Activated CD8-positive, alpha-beta memory T cell treated with anti-CD3 and anti-CD28 coated beads for 1 hour (primary cell): Measurements from ENCODE around the gene OTOP1.
"Not testable (repeated sequence)": the region's sequence is repeated elsewhere in the genome, so short reads cannot be mapped to it uniquely, and the experiment has no call there.

ENCODE experiments used
- DNase-seq, 2 donors: peaks; one replicate each; pipeline ENCODE4 v3.0.0-alpha.2; 2020; ENCODE audit warnings: low read depth in 1 of 2; ENCODE audit errors: extremely low read depth in 1 of 2

OTOP1 gene

DNA sequence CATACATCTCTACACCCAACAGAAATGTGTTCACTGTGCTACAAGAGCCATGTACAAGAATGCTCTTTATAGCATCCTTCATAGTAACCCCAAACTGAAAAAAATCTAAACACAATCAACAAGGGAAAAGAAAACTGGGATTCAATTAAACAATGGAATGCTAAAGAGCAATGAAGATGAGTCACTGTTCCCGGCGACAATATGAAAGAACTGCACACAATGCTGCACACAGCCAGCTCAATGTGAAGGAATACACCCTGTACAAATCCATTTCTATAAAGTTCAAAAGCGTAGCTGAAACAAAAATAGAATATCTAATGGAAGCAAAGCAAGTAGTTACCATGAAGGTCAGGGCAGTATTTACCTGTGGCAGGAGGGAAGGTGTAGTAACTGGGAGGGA is 12.8 kb upstream of the OTOP1 start:
- DNase-seq = not testable (repeated sequence)

DNA sequence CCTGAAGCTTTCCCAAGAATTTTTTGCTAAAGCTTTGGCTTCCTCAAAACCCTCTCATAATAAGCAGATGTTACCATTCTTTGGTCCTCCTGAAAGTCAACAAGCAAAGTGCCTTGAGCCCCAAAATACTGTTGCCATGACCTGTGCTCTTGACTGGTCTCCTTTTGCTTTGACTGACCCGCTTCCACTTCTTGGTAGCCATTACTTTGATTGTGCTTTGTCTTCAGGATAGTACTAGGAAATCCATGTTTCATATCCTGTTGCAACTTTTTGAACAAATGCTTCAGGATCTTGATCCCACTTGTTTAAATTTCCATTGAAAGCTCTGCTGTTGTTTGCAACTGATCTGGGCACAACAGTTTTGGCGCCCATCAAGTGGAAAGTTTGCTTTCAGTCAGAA is 6.9 kb upstream of the OTOP1 start:
- DNase-seq = no peak

DNA sequence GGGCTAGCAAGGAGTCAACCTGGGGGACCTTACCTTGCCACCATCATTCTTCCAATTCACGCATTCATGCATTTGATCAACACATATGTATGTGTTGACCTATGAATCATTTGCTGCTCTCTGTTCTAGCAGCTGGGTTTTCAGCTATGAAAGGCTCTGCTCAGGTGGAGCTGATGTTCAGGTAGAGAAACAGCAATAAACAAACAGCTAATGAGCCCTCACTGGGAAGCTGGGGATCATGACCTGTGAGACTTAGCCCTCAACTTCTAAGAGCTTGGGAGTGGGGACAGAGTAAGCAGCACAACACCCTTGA is 1.6 kb upstream of the OTOP1 start:
- no peak for DNase-seq

- DNase-seq = no peak
These were observed 1.0 kb upstream of the OTOP1 start for GRCh38 chr4:4227510-4228355.

DNA sequence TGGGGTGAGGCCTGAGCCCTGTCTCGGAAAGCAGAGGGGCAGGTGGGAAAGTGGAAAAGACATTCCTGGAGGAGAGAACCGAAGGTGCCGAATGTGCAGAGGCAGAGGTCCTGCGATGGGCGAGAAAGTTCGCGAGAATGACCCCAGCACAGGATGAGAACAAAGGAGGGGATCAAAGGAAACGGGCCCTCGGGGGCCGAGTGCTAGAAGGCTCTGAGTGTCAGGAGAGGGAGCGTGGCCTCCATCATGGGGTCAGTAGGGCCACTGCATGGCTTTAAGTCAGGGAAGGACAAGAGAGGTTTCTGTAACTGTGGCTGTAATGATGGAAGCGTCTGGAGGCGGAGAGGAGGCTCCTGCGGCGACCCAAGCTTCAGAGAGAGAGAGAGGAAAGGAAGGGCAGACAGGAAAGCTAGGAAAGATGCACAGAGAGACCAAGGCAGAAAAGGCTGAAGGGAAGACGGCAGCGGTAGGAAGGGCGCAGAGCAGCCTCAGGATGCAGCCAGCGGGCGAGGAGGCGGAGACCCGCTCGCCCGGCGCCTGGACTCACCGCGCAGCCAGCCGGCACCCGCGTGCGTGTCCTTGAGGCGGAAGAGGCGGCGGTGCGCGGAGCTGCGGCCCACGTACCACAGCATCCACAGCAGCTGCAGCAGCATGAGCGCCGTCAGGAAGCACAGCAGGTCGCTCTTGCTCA is 669 bp downstream of the OTOP1 start:
- DNase-seq = no peak

DNA sequence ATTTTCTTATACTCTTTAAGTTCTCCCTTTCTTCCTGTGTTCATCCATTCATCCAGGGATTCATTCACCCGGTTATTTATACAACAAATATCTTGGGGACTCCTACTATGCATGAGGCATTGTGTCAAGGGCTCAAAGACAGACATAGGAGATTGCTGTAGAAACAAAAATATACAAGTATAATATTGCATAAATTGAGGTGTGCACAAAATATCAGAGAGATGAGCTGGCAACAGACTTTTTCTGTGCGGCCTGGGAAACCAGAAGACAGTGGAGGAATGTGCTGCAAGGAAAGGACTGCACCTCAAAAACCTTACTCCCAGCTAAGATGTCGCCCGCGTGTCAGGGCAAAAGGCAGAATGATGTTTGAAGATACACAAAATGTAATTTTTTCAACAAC is 9.6 kb downstream of the OTOP1 start:
- no peak for DNase-seq

- DNase-seq = no peak
These were observed 10.1 kb downstream of the OTOP1 start for GRCh38 chr4:4216648-4217047.

GRCh38 chr4:4213674-4214073 is 13.1 kb downstream of the OTOP1 start:
- DNase-seq = not testable (repeated sequence)

- no peak for DNase-seq
These were observed 20.5 kb downstream of the OTOP1 start for GRCh38 chr4:4206204-4206603.

GRCh38 chr4:4204401-4204745 is 22.4 kb downstream of the OTOP1 start:
- DNase-seq = no peak

DNA sequence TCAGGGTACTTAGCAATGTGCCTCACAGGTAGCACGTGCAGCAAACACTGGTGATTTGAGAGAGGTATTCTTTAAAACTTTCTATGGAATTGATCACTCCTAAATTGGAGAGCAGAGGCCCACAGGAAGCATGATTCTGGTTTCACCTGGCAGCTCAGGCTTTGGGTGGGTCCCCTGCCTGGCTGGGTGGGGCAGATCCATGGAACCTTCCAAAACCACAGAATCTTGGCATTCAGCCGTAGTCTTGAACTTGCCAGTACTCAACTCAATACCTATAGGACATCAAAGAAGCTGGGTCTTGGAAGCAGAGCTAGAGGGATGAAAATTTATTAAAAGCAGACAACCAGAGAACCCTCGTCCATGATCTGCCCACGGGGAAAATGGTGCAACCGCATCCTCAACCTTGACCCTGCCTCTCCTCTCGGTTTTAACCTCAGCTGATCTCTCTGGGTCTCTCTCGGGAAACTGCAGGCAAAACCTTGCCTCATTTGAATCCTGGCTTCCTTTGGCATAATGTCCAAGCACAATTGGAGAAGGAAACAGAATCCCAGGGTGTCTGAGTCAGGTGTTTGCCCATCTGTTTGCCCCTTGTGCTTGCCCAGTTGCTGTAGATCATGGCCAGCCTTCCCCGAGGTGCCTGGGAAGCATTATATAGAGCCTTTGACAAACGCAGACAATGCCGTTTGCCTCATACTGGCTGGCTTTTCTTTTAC is 22.9 kb downstream of the OTOP1 start:
- DNase-seq = no peak

GRCh38 chr4:4202510-4202909 is 24.2 kb downstream of the OTOP1 start:
- DNase-seq = no peak

DNA sequence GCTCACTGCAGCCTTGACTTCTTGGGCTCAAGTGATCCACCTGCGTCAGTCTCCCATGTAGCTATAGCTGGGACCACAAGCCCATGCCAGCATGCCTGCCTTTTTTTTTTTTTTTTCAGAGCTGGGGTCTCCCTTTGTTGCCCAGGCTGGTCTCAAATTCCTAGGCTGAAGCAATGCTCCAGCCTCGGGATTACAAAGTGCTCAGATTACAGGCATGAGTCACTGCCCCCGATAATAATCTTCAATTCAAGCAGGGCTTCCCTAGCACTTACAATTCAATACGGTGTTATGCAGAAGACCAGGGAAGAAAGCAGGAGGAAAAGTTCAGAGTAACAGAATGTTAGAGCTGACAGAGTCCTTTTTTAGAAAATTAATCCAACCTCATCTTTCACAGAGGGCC is 26.1 kb downstream of the OTOP1 start:
- DNase-seq = no peak

- DNase-seq = no peak
These were observed 31.4 kb downstream of the OTOP1 start for GRCh38 chr4:4195354-4195753.

DNA sequence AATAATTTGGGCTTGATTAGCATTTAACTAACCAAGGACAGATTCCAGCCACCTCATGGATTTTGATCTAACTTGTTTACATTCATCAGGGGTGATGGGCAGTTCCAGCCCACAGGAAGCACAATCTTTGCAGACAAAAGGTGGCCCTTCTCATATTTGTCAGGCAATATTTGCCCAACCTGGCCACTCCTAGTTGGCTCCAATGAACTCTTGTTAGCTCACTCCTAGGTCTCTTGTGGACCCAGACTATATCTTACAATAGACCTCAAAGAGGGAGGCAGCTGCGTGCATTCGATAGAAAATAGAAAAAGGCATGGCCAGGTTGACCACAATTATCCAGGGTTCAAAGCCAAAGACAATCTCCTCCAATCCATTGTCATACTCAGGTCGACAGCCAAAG is 38.2 kb downstream of the OTOP1 start:
- not testable (repeated sequence) for DNase-seq

DNA sequence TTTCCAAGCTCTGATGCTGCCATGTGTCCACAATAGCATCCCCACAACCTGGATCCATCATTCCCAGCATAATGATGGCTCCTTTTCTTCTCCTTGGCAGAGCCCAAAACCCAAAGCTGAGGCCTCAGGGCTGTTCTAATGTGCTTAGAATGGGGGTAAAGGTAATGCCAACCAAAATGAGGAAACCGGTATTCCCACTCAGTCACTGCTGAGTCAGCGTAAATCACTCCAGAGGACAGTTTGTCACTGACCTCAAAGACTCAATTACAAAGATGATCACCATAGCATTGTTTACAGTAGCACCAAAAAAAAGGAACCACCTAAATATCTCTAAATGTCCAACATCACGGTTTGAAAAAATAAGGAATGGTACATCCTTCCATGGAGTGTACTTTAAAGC is 41.2 kb downstream of the OTOP1 start:
- no peak for DNase-seq

DNA sequence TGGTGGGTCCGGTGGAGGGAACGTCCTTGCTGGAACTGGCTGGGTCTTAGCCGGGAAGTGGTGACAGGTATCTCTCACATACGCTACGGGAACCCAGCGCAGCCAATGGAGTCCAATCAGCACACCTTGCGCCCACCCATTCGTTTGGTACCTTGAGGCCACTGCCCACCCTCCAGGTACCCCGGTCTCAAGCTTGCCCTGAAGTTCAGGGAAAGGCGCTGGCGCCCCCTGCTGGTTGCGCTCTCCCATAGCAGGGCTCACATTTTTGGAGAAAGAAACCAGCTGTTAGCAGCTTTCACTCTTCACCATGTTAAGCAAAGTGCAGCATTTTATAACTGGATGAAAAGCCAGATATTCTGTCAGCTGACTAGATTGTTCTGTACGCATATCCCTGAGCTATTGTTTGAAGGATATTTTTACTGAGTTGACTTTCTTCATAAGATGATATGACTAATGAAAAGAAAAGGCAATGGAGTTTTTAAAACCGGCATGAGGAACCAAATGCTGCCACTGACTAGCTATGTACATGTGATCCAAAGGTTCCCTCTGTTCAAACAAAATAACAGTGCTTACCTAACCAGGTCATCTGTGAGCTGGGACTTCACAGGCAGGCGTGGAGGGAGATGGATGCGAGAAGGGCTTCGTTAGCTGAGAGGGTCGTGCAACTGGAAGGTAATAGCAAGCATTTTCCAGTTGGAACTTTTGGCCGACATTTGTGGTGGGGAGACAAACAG is 43.7 kb downstream of the OTOP1 start:
- no peak for DNase-seq

DNA sequence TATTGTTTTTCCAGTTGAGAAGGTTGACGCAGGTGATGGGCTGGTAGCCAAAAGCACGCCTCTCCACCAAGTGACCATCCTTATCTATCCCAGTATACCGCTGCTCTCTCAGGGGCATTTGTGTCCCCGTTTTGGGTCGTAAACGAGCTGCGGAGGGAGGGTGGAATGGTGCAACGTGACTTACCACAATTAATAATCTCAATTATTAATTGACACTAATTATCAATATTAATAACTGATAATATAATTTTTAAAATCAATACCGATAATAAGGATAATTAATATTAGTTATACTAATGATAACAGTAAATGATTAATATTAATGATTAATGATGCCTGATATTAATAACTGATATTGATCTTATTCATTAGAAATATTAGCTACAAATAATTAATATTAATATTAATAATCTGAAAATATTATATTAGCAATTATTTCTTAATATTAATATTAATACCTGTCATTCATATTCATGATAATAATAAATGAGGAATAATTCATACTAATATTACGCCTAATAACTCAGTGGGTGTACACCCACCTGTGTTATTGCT is 56.1 kb downstream of the OTOP1 start:
- no peak for DNase-seq

DNA sequence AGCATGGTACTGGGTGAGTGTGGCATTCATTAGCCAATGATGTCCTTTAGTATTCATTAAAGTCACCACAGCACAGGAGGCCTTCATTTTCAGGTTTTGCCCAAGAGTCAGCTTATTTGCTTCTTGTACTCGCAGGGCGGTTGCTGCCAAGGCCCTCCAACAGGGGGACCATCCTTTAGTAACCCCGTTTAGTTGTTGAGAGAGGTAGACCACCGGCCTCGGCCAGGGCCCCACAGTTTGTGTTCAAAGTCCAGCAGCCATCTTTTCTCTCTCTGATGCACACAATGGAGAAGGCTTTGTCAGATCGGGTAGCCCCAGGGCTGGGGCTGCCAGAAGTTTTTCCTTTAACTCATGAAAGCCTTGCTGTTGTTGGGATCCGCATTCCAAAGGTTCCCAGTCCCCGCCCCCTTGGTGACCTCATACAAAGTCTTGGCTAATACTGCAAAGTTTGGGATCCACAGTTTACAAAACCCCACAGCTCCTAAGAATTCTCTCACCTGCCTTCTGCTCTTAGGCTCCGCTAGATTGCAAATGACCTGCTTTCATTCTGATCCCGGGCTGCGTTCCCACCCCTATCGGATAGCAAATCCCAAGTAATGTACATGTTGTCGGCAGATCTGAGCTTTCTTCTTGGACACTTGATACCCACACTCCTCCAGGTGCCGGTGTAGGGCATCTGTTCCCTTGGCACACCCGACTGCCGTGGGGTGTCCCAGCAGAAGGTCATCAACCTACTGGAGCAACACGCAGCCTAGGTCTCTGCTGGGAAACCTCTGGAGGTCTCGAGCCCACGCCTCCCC is 58.5 kb downstream of the OTOP1 start:
- not testable (repeated sequence) for DNase-seq

DNA sequence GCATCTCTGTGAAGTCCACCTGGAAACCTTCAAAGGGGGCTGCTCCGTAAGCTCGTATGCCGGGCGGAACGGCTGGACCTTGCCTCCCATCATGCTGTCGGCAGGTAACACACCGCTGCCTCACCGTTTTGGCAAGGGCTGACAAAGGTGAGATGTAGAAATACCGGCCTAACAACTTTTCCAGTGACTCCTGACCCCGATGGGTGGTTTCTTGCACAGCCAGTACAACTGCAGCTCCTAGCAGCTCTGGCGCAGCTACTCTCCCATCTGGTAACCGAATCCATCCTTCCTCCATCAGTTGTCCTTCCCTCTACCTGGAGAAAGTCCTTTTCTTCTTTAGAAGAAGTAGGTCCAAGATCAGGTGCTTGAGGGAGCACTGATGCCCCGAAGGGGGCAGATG is 59.7 kb downstream of the OTOP1 start:
- DNase-seq = not testable (repeated sequence)
